Mucosa of descending colon (tissue), 3 donors: ENCODE measurements around the gene RAB11FIP5. TPM values are rescaled to one million over a fixed set of nuclear protein-coding genes. Genes with fewer than 3 reads are reported as not detected.
A peak's percentile ranks its signal among the peaks of the same experiment; 100 is the strongest.

Experiments
- ATAC-seq: fragments of 200-7000 bp; cut with Tn5 transposase; one replicate; pipeline ENCODE4 v1.9.1; 2020; ENCODE audit warnings: mild to moderate bottlenecking, moderate library complexity
- DNase-seq, 3 donors: peaks; one replicate each; pipeline ENCODE4 v3.0.0-alpha.2; 2020
- H3K36me3 ChIP-seq: fragments of 200-600 bp; one replicate; pipeline ENCODE4 v1.8.0; 2021; ENCODE audit warnings: low read depth, mild to moderate bottlenecking
- H3K4me1 ChIP-seq: fragments of 200-600 bp; one replicate; pipeline ENCODE4 v1.8.0; 2021; ENCODE audit warnings: low read depth, mild to moderate bottlenecking
- H3K4me3 ChIP-seq: fragments of 200-600 bp; one replicate; pipeline ENCODE4 v1.8.0; 2021; ENCODE audit warnings: mild to moderate bottlenecking
- H3K9me3 ChIP-seq: fragments of 200-600 bp; one replicate; pipeline ENCODE4 v1.8.0; 2021; ENCODE audit warnings: mild to moderate bottlenecking
- intact Hi-C, 2 donors: fragments of 100-400 bp; cut with DNase I in 1 of 2; cut with micrococcal nuclease in 1 of 2; formaldehyde crosslinking; loops; one replicate each; pipeline versions ENCODE4 v1.11.0 to v1.11.1; 2022; cut with DNase I, micrococcal nuclease
- total RNA-seq, 3 donors: library from RNA; stranded (reverse); fragmentation: NEBNext Ultra II Directional in 2 of 3; extraction: Animal tissue kit (Norgen Biotek cat#: 25700) in 2 of 3; gene quantifications; one replicate each; pipeline versions ENCODE4 v1.2.1 to v1.2.4, GENCODE V29; 2021 to 2023
- TF ChIP-seq, protein P1 (sequence below): fragments of 200-600 bp; IDR thresholded peaks from one replicate; pipeline ENCODE4 v1.8.0; 2022; ENCODE audit warnings: antibody characterized with exemption, mild to moderate bottlenecking
- donor health status: DM: no; HTN: no; CAD: no; lungs with moderate emphysema.
- donor health status: DM: no; HTN: no; CAD: no.
- donor health status: DM: no; HTN: yes; CAD: no.

RAB11FIP5 gene
- total RNA-seq, 3 donors from 2014 or later, result 17.8 to 27.9 (median 18.3) TPM

DNA sequence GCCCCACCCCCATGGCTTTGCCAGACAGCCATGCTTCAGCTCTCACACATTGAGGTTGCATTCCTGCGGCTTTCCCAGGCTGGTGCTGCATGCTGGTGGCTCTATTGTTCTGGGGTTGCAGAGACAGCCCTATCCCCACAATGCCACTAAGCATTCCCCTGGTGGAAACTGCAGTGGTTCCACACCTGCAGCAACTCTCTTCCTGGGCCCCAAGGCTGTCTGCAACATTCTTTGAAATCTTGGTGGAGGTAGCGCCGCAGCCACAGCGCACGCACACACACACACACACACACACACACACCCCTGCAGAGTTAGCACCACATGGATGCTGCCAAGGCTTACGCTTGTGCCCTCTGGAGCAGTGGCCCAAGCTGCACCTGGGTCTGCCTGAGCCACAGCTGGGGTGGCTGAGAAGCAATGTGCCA is 62.6 kb downstream of the RAB11FIP5 start:
- intact Hi-C loops, result no loop called here
- TF ChIP-seq, protein P1, sequence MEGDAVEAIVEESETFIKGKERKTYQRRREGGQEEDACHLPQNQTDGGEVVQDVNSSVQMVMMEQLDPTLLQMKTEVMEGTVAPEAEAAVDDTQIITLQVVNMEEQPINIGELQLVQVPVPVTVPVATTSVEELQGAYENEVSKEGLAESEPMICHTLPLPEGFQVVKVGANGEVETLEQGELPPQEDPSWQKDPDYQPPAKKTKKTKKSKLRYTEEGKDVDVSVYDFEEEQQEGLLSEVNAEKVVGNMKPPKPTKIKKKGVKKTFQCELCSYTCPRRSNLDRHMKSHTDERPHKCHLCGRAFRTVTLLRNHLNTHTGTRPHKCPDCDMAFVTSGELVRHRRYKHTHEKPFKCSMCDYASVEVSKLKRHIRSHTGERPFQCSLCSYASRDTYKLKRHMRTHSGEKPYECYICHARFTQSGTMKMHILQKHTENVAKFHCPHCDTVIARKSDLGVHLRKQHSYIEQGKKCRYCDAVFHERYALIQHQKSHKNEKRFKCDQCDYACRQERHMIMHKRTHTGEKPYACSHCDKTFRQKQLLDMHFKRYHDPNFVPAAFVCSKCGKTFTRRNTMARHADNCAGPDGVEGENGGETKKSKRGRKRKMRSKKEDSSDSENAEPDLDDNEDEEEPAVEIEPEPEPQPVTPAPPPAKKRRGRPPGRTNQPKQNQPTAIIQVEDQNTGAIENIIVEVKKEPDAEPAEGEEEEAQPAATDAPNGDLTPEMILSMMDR, result no peak

DNA sequence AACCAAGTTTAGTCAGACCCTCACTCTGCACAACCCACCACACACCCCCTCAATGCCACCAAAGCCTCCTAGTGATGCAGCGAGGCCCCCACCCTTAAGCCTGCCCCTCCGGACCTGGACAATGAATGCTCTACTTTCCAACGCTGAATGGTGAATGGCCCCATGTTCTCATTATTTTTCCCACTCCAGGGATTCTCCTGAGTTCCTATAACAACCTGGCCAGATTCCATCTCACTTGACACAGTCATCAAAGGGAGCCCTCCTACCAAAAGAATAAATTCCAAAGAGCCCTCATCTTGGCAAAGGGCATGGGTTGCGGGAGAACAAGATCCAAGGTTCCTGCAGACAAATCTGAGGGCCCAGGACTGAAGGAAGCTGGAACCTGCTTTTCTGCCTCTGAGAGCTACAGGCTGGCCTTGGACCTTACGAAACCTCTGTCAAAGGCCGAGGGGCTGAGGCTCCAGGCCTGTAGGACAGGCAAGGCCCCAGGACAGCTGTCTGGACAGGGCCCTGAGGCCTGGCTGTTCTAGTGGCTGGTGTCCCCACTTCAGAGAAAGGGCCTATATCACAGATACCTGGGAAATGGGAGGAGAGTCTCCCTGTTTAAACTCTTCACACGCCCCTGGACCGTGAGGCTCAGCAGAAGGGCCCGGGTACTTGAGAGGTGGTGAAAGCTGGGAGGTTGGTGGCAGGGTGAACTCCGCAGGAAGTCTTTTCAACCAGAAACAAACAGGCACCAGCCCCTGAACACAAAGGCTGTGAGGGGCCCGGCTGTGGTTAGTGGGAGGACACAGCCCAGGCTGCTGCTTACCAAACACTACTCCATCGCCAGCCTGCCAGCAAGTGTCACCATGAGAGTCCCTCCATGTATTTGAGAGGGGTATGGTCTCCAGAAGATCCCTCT is 68.6 kb downstream of the RAB11FIP5 start:
- intact Hi-C loops, result no loop called here
- Histone ChIP-seq H3K36me3 (no peaks in the 10 kb centered on the region), H3K4me1 (no peaks in the 10 kb centered on the region), H3K4me3 (no peak overlapping the region), H3K9me3 (no peaks in the 10 kb centered on the region)
- DNase-seq (no peak), ATAC-seq (no peak)
- TF ChIP-seq, protein P1, result no peak

More for the DNA sequence above, 62.6 kb downstream of the RAB11FIP5 start:
- Histone ChIP-seq H3K9me3 (no peaks in the 10 kb centered on the region), H3K36me3 (no peaks in the 10 kb centered on the region), H3K4me3 (no peak overlapping the region), H3K4me1 (no peaks in the 10 kb centered on the region)
- no peak for DNase-seq
- no peak for ATAC-seq

DNA sequence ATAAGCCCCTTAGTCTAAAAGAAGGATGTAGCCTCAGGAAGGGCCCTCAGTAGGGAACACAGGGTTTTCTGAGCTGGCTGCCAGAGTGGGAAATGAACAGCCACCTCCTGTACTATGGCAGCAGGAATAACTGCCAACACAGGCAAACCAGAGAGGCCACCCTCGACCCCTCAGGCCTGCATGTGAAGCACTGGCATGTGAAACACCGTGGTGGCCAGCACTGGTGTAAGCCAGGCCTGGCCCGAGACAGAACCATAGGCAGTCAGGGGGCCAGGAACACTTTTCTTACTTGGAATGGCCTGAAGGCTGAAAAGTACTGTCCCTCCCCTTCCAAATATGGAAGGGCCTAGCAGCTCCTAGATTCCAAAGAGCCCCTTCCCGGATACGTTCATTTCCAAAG is 69.5 kb downstream of the RAB11FIP5 start:
- ATAC-seq (no peak), DNase-seq (no peak)
- intact Hi-C loops, result no loop called here
- TF ChIP-seq, protein P1, result no peak
- Histone ChIP-seq H3K9me3 (no peaks in the 10 kb centered on the region), H3K4me1 (no peaks in the 10 kb centered on the region), H3K36me3 (no peaks in the 10 kb centered on the region), H3K4me3 (no peak overlapping the region)

DNA sequence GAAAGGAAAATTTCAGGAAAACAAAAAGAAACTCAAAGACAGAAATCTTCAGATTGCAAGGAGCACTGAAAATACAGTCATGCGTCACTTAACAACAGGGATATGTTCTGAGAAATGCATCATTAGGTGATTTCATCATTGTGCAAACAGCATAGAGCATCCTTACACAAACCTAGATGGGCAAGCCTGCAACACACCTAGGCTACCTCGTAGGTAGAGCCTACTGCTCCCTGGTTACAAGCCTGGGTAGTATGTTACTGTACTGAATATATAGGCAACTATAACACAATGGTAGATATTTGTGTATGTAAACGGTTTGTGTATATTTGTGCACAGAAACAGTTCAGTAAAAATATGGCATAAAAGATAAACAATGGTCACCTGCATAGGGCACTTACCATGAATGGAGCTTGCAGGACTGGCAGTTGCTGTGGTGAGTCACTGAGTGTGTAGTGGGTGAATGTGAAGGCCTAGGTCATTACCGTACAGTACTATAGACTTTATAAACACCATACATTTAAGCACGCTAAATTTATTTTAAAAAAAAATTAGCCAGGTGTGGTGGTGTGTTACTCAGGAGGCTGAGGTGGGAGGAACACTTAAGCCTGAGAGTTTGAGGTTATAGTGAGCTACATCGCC is 74.7 kb downstream of the RAB11FIP5 start:
- Histone ChIP-seq H3K9me3 (no peaks in the 10 kb centered on the region), H3K4me3 (no peak overlapping the region), H3K36me3 (no peaks in the 10 kb centered on the region), H3K4me1 (no peaks in the 10 kb centered on the region)
- no peak for DNase-seq
- peak; percentile 30 for ATAC-seq
- intact Hi-C loops, result no loop called here
- TF ChIP-seq, protein P1, result no peak

DNA sequence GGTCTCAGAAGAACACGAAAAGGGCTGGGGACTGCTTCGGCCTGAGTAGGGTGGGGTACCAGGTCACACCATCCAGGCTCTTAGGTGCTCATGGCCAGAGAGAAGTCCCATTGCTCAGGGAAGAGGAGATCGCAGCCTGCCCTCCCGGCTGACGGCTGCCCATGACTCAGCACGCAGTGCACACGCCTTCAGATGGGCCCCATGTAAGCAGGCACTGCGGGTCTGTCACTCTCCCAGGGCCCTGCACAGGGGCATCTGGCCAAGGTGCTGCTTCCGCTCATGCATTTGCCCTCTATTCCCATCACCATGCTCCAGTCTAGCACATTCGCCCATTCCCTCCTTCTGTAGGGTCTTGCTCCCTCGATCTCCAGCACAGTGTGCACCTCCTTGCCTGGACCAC is 76.0 kb downstream of the RAB11FIP5 start:
- TF ChIP-seq, protein P1, result no peak
- DNase-seq (no peak), ATAC-seq (no peak)
- H3K4me3 ChIP-seq, result no peak overlapping the region
- no peaks in the 10 kb centered on the region for H3K36me3 ChIP-seq
- intact Hi-C loops, result no loop called here
- peaks cover 7% of the 10 kb centered on the region for H3K4me1 ChIP-seq
- H3K9me3 ChIP-seq, result no peaks in the 10 kb centered on the region
